K562 (cell line): ENCODE data around the gene PIK3R4. TPM values are rescaled to one million over a fixed set of nuclear protein-coding genes. Genes with fewer than 3 reads are reported as not detected.

Source experiments
- ATAC-seq: fragments of 200-7000 bp; cut with Tn5 transposase; 3 replicates; pipeline ENCODE4 v1.9.1; 2020; ENCODE audit warnings: moderate library complexity
- BruUV-seq: library from RNA; stranded (reverse); fragments of 400-500 nt; replicated peaks from 2 replicates; lab custom pipeline; 2021; lab: Mats Ljungman, UMichigan
- CTCF ChIA-PET: fragments of 300-600 bp; formaldehyde crosslinking; extraction: SDS; loops from one replicate; lab custom pipeline; 2021; ENCODE audit warnings: low intra/inter-chr PET ratio; lab: Yijun Ruan, JAX
- POLR2A ChIA-PET: fragments of 300-600, 350-650 bp; sonication (Branson Sonifier 250); formaldehyde crosslinking; extraction: SDS; loops from one replicate; lab custom pipeline; 2021; ENCODE audit warnings: antibody characterized with exemption, inconsistent platforms; lab: Yijun Ruan, JAX
- DNase-seq, 4 experiments: peaks; one replicate each; pipeline versions ENCODE4 v3.0.0 to v3.0.0-alpha.2; 2011 to 2018; ENCODE audit warnings: low spot score in 3 of 4, mixed read lengths in 3 of 4; ENCODE audit errors: extremely low read depth in 1 of 4
- FAIRE-seq: peaks from 2 replicates; lab custom pipeline; 2011; peaks lifted over from hg19 to GRCh38; lab: Jason Lieb, UNC
- H2AFZ ChIP-seq: 2 replicates; pipeline ENCODE4 v1.6.0; 2011; ENCODE audit warnings: low read depth, low read length, control low read depth, inconsistent platforms
- H3K27ac ChIP-seq: fragments of 200-600 bp; 3 replicates; pipeline ENCODE4 v1.8.0; 2011; ENCODE audit warnings: low read depth, mild to moderate bottlenecking, control low read depth, inconsistent platforms, low read length, moderate library complexity, mixed read lengths; ENCODE audit errors: extremely low read depth
- H3K27me3 ChIP-seq, 2 experiments: fragments of 300-600 bp in 1 of 2; 2 replicates in 1 of 2; 3 replicates in 1 of 2; pipeline versions ENCODE4 v1.6.0 to v1.8.0; 2011; ENCODE audit warnings: inconsistent platforms in 2 of 2, low read length in 2 of 2, mild to moderate bottlenecking in 1 of 2, mixed read lengths in 1 of 2, moderate library complexity in 1 of 2; ENCODE audit not compliant: control insufficient read depth in 2 of 2, insufficient read depth in 2 of 2
- H3K36me3 ChIP-seq: fragments of 300-600 bp; 3 replicates; pipeline ENCODE4 v1.8.0; 2011; ENCODE audit warnings: mild to moderate bottlenecking, low read length, inconsistent platforms; ENCODE audit not compliant: control insufficient read depth, insufficient read depth
- H3K4me1 ChIP-seq, 2 experiments: fragments of 200-600 bp in 1 of 2; replicated peaks in 1 of 2; 2 replicates in 1 of 2; 3 replicates in 1 of 2; pipeline versions ENCODE4 v1.5.1 to v1.8.0; 2011; ENCODE audit warnings: inconsistent platforms in 2 of 2, low read length in 2 of 2, mild to moderate bottlenecking in 1 of 2, mixed read lengths in 1 of 2, moderate library complexity in 1 of 2; ENCODE audit not compliant: control insufficient read depth in 2 of 2, insufficient read depth in 2 of 2
- H3K4me2 ChIP-seq: 2 replicates; pipeline ENCODE4 v1.6.1; 2011; ENCODE audit warnings: low read length, control low read depth, inconsistent platforms, mixed read lengths; ENCODE audit not compliant: insufficient read depth
- H3K4me3 ChIP-seq: fragments of 200-600 bp; sonication (generic), shearing (Covaris generic); 2 replicates; pipeline ENCODE4 v1.5.1; 2016; ENCODE audit warnings: control low read depth, inconsistent platforms
- H3K79me2 ChIP-seq: fragments of 200-600 bp; 3 replicates; pipeline ENCODE4 v1.8.0; 2011; ENCODE audit warnings: low read length, inconsistent platforms; ENCODE audit not compliant: control insufficient read depth, insufficient read depth
- H3K9ac ChIP-seq, 2 experiments: 2 replicates each; pipeline versions ENCODE4 v1.6.0 to v1.6.1; 2011; ENCODE audit warnings: low read depth in 2 of 2, low read length in 2 of 2, control low read depth in 1 of 2, inconsistent platforms in 1 of 2, mild to moderate bottlenecking in 1 of 2, mixed read lengths in 1 of 2; ENCODE audit not compliant: insufficient read depth in 1 of 2
- H3K9me1 ChIP-seq: one replicate; pipeline ENCODE4 v1.6.0; 2011; ENCODE audit warnings: inconsistent platforms, mild to moderate bottlenecking, low read length, moderate library complexity; ENCODE audit not compliant: control insufficient read depth, insufficient read depth
- H3K9me3 ChIP-seq: replicated peaks from 2 replicates; pipeline ENCODE4 v1.5.1; 2011; ENCODE audit warnings: low read depth, low read length, inconsistent platforms; ENCODE audit not compliant: control insufficient read depth, insufficient read depth
- H4K20me1 ChIP-seq: replicated peaks from 2 replicates; pipeline ENCODE4 v1.6.1; 2011; ENCODE audit warnings: low read length, inconsistent platforms, mixed read lengths; ENCODE audit not compliant: control insufficient read depth, insufficient read depth
- ESRRB ChIP-seq: fragments of 250-450 bp; sonication (Bioruptor Pico); IDR thresholded peaks from 2 replicates; pipeline ENCODE4 v1.5.0; 2020; ENCODE audit warnings: mild to moderate bottlenecking, moderate library complexity, borderline replicate concordance
- JUNB ChIP-seq: fragments of 450-650 bp; formaldehyde crosslinking; conservative IDR thresholded peaks from 2 replicates; pipeline ENCODE4 v1.4.0; 2020; ENCODE audit warnings: mild to moderate bottlenecking
- JUND ChIP-seq, 2 experiments: IDR thresholded peaks; 2 replicates in 1 of 2; 3 replicates in 1 of 2; pipeline ENCODE4 v1.6.1; 2011; ENCODE audit warnings: borderline replicate concordance in 2 of 2, low read depth in 2 of 2, low read length in 2 of 2, improper control_type of control experiment in 1 of 2, missing biosample characterization in 1 of 2, missing genetic modification characterization in 1 of 2, missing genetic modification reagents in 1 of 2
- NR2F6 ChIP-seq: fragments of 450-650 bp; formaldehyde crosslinking; IDR thresholded peaks from 2 replicates; pipeline ENCODE4 v1.4.0; 2020; ENCODE audit warnings: mild to moderate bottlenecking
- RB1 ChIP-seq: fragments of 450-650 bp; IDR thresholded peaks from 2 replicates; pipeline ENCODE4 v1.6.1; 2017; ENCODE audit warnings: low read depth, mild to moderate bottlenecking
- SIRT6 ChIP-seq: IDR thresholded peaks from one replicate; pipeline ENCODE4 v1.6.1; 2012; ENCODE audit warnings: low read depth, mild to moderate bottlenecking, control low read depth, inconsistent platforms, low read length, moderate library complexity
- SRSF7 ChIP-seq: fragments of 200-400 bp; formaldehyde crosslinking; optimal IDR thresholded peaks from 2 replicates; pipeline ENCODE3; 2017; ENCODE audit warnings: mild to moderate bottlenecking, low read depth, low read length
- TEAD4 ChIP-seq, 2 experiments: sonication (generic) in 1 of 2; formaldehyde crosslinking in 1 of 2; IDR thresholded peaks; 2 replicates each; pipeline versions ENCODE4 v1.6.1 to v1.8.0; 2012 to 2022; ENCODE audit warnings: borderline replicate concordance in 1 of 2, inconsistent platforms in 1 of 2, low read length in 1 of 2, mild to moderate bottlenecking in 1 of 2, missing genetic modification reagents in 1 of 2
- TFAM ChIP-seq: fragments of 250-450 bp; sonication (Bioruptor Pico); conservative IDR thresholded peaks from 2 replicates; pipeline ENCODE4 v1.5.0; 2021; ENCODE audit warnings: mild to moderate bottlenecking, moderate library complexity
- ZBTB17 ChIP-seq: fragments of 450-650 bp; formaldehyde crosslinking; IDR thresholded peaks from 2 replicates; pipeline ENCODE4 v1.4.0; 2020; ENCODE audit warnings: mild to moderate bottlenecking
- ZNF436 ChIP-seq: fragments of 250-450, 450-650 bp; sonication (Bioruptor Pico); formaldehyde crosslinking; IDR thresholded peaks from 2 replicates; pipeline ENCODE4 v1.7.0; 2020; ENCODE audit warnings: mild to moderate bottlenecking
- ZNF551 ChIP-seq: fragments of 250-450 bp; sonication (Bioruptor Pico); IDR thresholded peaks from 2 replicates; pipeline ENCODE4 v1.5.0; 2021; ENCODE audit warnings: mild to moderate bottlenecking, moderate library complexity
- ZNF644 ChIP-seq: fragments of 200-800 bp; sonication (Bioruptor generic); IDR thresholded peaks from 2 replicates; pipeline ENCODE4 v1.6.1; 2016; ENCODE audit warnings: low read depth, missing genetic modification characterization, missing compliant biosample characterization
- WGBS: fragments of 100-300 bp; shearing (Covaris generic); methylation state at CpG from one replicate; pipeline ENCODE4 v1.1.6; 2016; ENCODE audit warnings: low coverage, mixed read lengths; ENCODE audit not compliant: insufficient coverage; ENCODE audit errors: missing lambda C conversion rate; 5-methylcytosine and 5-hydroxymethylcytosine counted together
- in situ Hi-C: fragments of 300-500 bp; cut with MboI; formaldehyde crosslinking; loops from 4 replicates; pipeline ENCODE4 v1.15.0; 2018; ENCODE audit warnings: inconsistent platforms, mixed read lengths
- intact Hi-C: fragments of 100-400 bp; cut with micrococcal nuclease; formaldehyde crosslinking; loops from 2 replicates; pipeline ENCODE4 v1.14.2; 2022
- polyA plus RNA-seq, 8 experiments: library from polyadenylated mRNA; depleted of rRNA in 4 of 8; stranded (reverse) in 5 of 8; unstranded in 3 of 8; fragments of >200 nt; fragmentation: Nextera tagmentation in 2 of 8; fragmentation: Illumina TruSeq in 1 of 8; extraction: Ambion mirVana in 2 of 8; extraction: Trizol in 1 of 8; gene quantifications; 2 replicates each; pipeline versions ENCODE4 v1.2.1 to v1.2.3, GENCODE V29; 2011 to 2014; ENCODE audit warnings: inconsistent platforms in 1 of 8, missing spikeins in 1 of 8
- total RNA-seq, 7 experiments: library from RNA; depleted of rRNA in 6 of 7; stranded (reverse); fragments of >200 nt in 6 of 7; fragmentation: Illumina TruSeq in 2 of 7; extraction: Trizol in 2 of 7; gene quantifications; 2 replicates each; pipeline versions ENCODE4 v1.2.1 to v1.2.3, GENCODE V29; 2011 to 2021; ENCODE audit warnings: low replicate concordance in 1 of 7
- TF ChIP-seq, protein P1 (sequence below): sonication (generic); formaldehyde crosslinking; IDR thresholded peaks from 2 replicates; pipeline ENCODE4 v1.9.0; 2022; ENCODE audit warnings: mild to moderate bottlenecking, missing genetic modification reagents

Gene PIK3R4
- total and polyA plus RNA-seq, 9 of the 15 experiments (the other 6 are each of a cell fraction or from before 2014, with no cell fraction given): 20.6 to 45.8 (median 26.0) TPM

- no peaks in the 10 kb centered on the region for H3K9me3 ChIP-seq
- peaks cover 43% of the 10 kb centered on the region; the same call in 1 of the 3 replicates for H3K36me3 ChIP-seq
- no peak for FAIRE-seq
- BruUV-seq: no TSS peak
- no peak overlapping the region for H2AFZ ChIP-seq
- ATAC-seq: no peak
- no peak overlapping the region for H3K9ac ChIP-seq
- H3K4me3 ChIP-seq: no peak overlapping the region
- in situ Hi-C loops: no loop called here
- CTCF ChIA-PET: no interaction called here
- no peak for DNase-seq
- intact Hi-C loops: no loop called here
- POLR2A ChIA-PET: no interaction called here
- H4K20me1 ChIP-seq: no peaks in the 10 kb centered on the region
- TF ChIP-seq, protein P1, sequence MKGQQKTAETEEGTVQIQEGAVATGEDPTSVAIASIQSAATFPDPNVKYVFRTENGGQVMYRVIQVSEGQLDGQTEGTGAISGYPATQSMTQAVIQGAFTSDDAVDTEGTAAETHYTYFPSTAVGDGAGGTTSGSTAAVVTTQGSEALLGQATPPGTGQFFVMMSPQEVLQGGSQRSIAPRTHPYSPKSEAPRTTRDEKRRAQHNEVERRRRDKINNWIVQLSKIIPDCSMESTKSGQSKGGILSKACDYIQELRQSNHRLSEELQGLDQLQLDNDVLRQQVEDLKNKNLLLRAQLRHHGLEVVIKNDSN (CRISPR knock-in tag): no peak
- TF ChIP-seq ZNF436 (CRISPR knock-in tag) (no peak), ZNF644 (tag) (no peak)
- no peaks in the 10 kb centered on the region for H3K27me3 ChIP-seq
- WGBS: 92% methylated on average over 1 of the region's 1 CpG
- H3K9me1 ChIP-seq: no peaks in the 10 kb centered on the region
- peaks cover 4 to 7% of the 10 kb centered on the region in 2 experiments; a peak in 3 of 5 replicates for H3K4me1 ChIP-seq
- H3K27ac ChIP-seq: no peak overlapping the region
- H3K4me2 ChIP-seq: no peak overlapping the region
- H3K79me2 ChIP-seq: no peaks in the 10 kb centered on the region
These were observed 37.0 kb downstream of the PIK3R4 start for GRCh38 chr3:130709671-130710070.

GRCh38 chr3:130707902-130708601, 38.6 kb downstream of the PIK3R4 start:
- Histone ChIP-seq H3K27me3 (no peaks in the 10 kb centered on the region), H3K79me2 (no peaks in the 10 kb centered on the region), H3K4me3 (no peak overlapping the region), H4K20me1 (no peaks in the 10 kb centered on the region), H3K4me1 (peaks cover 0 to 2% of the 10 kb centered on the region in 2 experiments; a peak in 3 of 5 replicates), H3K27ac (no peak overlapping the region), H3K9ac (no peak overlapping the region), H3K9me1 (no peaks in the 10 kb centered on the region), H3K36me3 (peaks cover 49% of the 10 kb centered on the region), H2AFZ (no peak overlapping the region), H3K9me3 (no peaks in the 10 kb centered on the region), H3K4me2 (no peak overlapping the region)
- ChIA-PET POLR2A (no interaction called here), CTCF (no interaction called here)
- no peak for ATAC-seq
- no TSS peak for BruUV-seq
- in situ Hi-C loops (no loop called here), intact Hi-C loops (no loop called here)
- WGBS: 51% methylated on average over 3 of the region's 3 CpGs
- DNase-seq: no peak
- FAIRE-seq: no peak
- no peak for TF ChIP-seq RB1
- no peak for TF ChIP-seq NR2F6
- TF ChIP-seq JUNB (CRISPR knock-in tag): no peak
- no peak for TF ChIP-seq ZBTB17 (CRISPR knock-in tag)
- no peak for TF ChIP-seq TEAD4 (IDR thresholded peaks at IDR 0.05; ENCODE audit: low read length)
- TF ChIP-seq TEAD4 (CRISPR knock-in tag; IDR thresholded peaks at IDR 0.05; ENCODE audit: borderline replicate concordance): no peak
- TF ChIP-seq JUND (IDR thresholded peaks at IDR 0.05; ENCODE audit: borderline replicate concordance, low read depth, low read length): no peak
- no peak for TF ChIP-seq JUND (tag; IDR thresholded peaks at IDR 0.05; ENCODE audit: borderline replicate concordance, low read depth, low read length)
- no peak for TF ChIP-seq ESRRB
- no peak for TF ChIP-seq ZNF551 (CRISPR knock-in tag)
- no peak for TF ChIP-seq TFAM (CRISPR knock-in tag)
- TF ChIP-seq SRSF7: no peak
- TF ChIP-seq SIRT6: no peak
